ENCODE data around the gene DCAF12. TPM values are rescaled to one million over a fixed set of nuclear protein-coding genes. Genes with fewer than 3 reads are reported as not detected.
A peak's percentile ranks its signal among the peaks of the same experiment; 100 is the strongest.

DCAF12 gene
- total RNA-seq, 2 experiments from 2014 or later: 35.8 to 41.6 TPM

GRCh38 chr9:34114436-34114835, 12.1 kb downstream of the DCAF12 start:
- Mint-ChIP-seq H3K36me3 (peaks cover 30% of the 10 kb centered on the region), H3K4me1 (peaks cover 6% of the 10 kb centered on the region)
- POLR2A ChIA-PET: interaction anchor here (0.6 kb wide), 1 partner anchor 47 kb away, joined by 6 read pairs; no protein-coding TSS in a partner anchor

GRCh38 chr9:34106110-34106509, 20.4 kb downstream of the DCAF12 start:
- H3K9me3 Mint-ChIP-seq: no peaks in the 10 kb centered on the region
- H3K4me1 Mint-ChIP-seq: peaks cover 8% of the 10 kb centered on the region
- no peak overlapping the region for H3K27ac Mint-ChIP-seq
- POLR2A ChIA-PET: no interaction called here
- ATAC-seq (ENCODE audit: low read depth) (no peak), DNase-seq (no peak)
- no peaks in the 10 kb centered on the region for H3K27me3 Mint-ChIP-seq
- no peak overlapping the region for H3K4me3 Mint-ChIP-seq
- H3K36me3 Mint-ChIP-seq: peaks cover 31% of the 10 kb centered on the region

More at GRCh38 chr9:34114436-34114835, 12.1 kb downstream of the DCAF12 start:
- Mint-ChIP-seq H3K4me3 (no peak overlapping the region), H3K27me3 (no peaks in the 10 kb centered on the region), H3K9me3 (no peaks in the 10 kb centered on the region), H3K27ac (peak overlapping the region; percentile 31)
- no peak for DNase-seq
- no peak for ATAC-seq (ENCODE audit: low read depth)

GRCh38 chr9:34102796-34103195, 23.7 kb downstream of the DCAF12 start:
- no peak for ATAC-seq (ENCODE audit: low read depth)

GRCh38 chr9:34098307-34098706, 28.2 kb downstream of the DCAF12 start:
- DNase-seq: no peak
- Mint-ChIP-seq H3K9me3 (no peaks in the 10 kb centered on the region), H3K4me3 (no peak overlapping the region), H3K36me3 (peaks cover 7% of the 10 kb centered on the region), H3K27me3 (no peaks in the 10 kb centered on the region), H3K27ac (no peak overlapping the region), H3K4me1 (peaks cover 2% of the 10 kb centered on the region)
- POLR2A ChIA-PET: interaction anchor here (0.5 kb wide), 1 partner anchor 10 kb away, joined by 4 read pairs; no protein-coding TSS in a partner anchor
- no peak for ATAC-seq (ENCODE audit: low read depth)

More at GRCh38 chr9:34102796-34103195, 23.7 kb downstream of the DCAF12 start:
- peaks cover 3% of the 10 kb centered on the region for H3K4me1 Mint-ChIP-seq
- POLR2A ChIA-PET: no interaction called here
- H3K4me3 Mint-ChIP-seq: no peak overlapping the region
- no peak for DNase-seq
- no peak overlapping the region for H3K27ac Mint-ChIP-seq
- peaks cover 25% of the 10 kb centered on the region for H3K36me3 Mint-ChIP-seq
- H3K9me3 Mint-ChIP-seq: no peaks in the 10 kb centered on the region
- no peaks in the 10 kb centered on the region for H3K27me3 Mint-ChIP-seq

- Mint-ChIP-seq H3K9me3 (no peaks in the 10 kb centered on the region), H3K27ac (peak overlapping the region; percentile 51), H3K4me3 (no peak overlapping the region), H3K27me3 (no peaks in the 10 kb centered on the region), H3K36me3 (peaks cover 11% of the 10 kb centered on the region), H3K4me1 (peaks cover 6% of the 10 kb centered on the region)
- ATAC-seq (ENCODE audit: low read depth) (no peak), DNase-seq (no peak)
- POLR2A ChIA-PET: interaction anchor here (0.6 to 0.7 kb wide), 2 partner anchors 10 to 176 kb away, joined by 4 to 5 read pairs; no protein-coding TSS in a partner anchor
These were observed 28.6 kb downstream of the DCAF12 start for GRCh38 chr9:34097865-34098264.

- DNase-seq (no peak), ATAC-seq (ENCODE audit: low read depth) (no peak)
- H3K4me3 Mint-ChIP-seq: no peak overlapping the region
- POLR2A ChIA-PET: no interaction called here
- no peak overlapping the region for H3K27ac Mint-ChIP-seq
- H3K27me3 Mint-ChIP-seq: no peaks in the 10 kb centered on the region
- peaks cover 14% of the 10 kb centered on the region for H3K36me3 Mint-ChIP-seq
- H3K4me1 Mint-ChIP-seq: peaks cover 13% of the 10 kb centered on the region
- no peaks in the 10 kb centered on the region for H3K9me3 Mint-ChIP-seq
These were observed 29.7 kb downstream of the DCAF12 start for GRCh38 chr9:34096751-34097150.

GRCh38 chr9:34093578-34093977, 32.9 kb downstream of the DCAF12 start:
- H3K4me1 Mint-ChIP-seq: peaks cover 13% of the 10 kb centered on the region
- no peak for ATAC-seq (ENCODE audit: low read depth)

GRCh38 chr9:34089311-34089710, 37.2 kb downstream of the DCAF12 start:
- Mint-ChIP-seq H3K4me3 (no peak overlapping the region), H3K27me3 (no peaks in the 10 kb centered on the region), H3K36me3 (peaks cover 22% of the 10 kb centered on the region), H3K4me1 (peaks cover 15% of the 10 kb centered on the region), H3K9me3 (no peaks in the 10 kb centered on the region), H3K27ac (no peak overlapping the region)
- POLR2A ChIA-PET: no interaction called here
- no peak for ATAC-seq (ENCODE audit: low read depth)
- DNase-seq: no peak

More at GRCh38 chr9:34093578-34093977, 32.9 kb downstream of the DCAF12 start:
- Mint-ChIP-seq H3K27ac (no peak overlapping the region), H3K9me3 (no peaks in the 10 kb centered on the region), H3K4me3 (no peak overlapping the region), H3K27me3 (no peaks in the 10 kb centered on the region), H3K36me3 (peaks cover 20% of the 10 kb centered on the region)
- no peak for DNase-seq
- POLR2A ChIA-PET: no interaction called here

GRCh38 chr9:34087370-34087769, 39.1 kb downstream of the DCAF12 start:
- POLR2A ChIA-PET: no interaction called here
- ATAC-seq (ENCODE audit: low read depth): no peak
- H3K36me3 Mint-ChIP-seq: peaks cover 17% of the 10 kb centered on the region
- no peaks in the 10 kb centered on the region for H3K9me3 Mint-ChIP-seq
- no peak overlapping the region for H3K4me3 Mint-ChIP-seq
- H3K4me1 Mint-ChIP-seq: peaks cover 8% of the 10 kb centered on the region
- DNase-seq: no peak
- H3K27me3 Mint-ChIP-seq: no peaks in the 10 kb centered on the region
- peak overlapping the region; percentile 31 for H3K27ac Mint-ChIP-seq

- Mint-ChIP-seq H3K4me1 (peaks cover 3% of the 10 kb centered on the region), H3K36me3 (peaks cover 14% of the 10 kb centered on the region), H3K27me3 (no peaks in the 10 kb centered on the region), H3K27ac (no peak overlapping the region), H3K4me3 (no peak overlapping the region), H3K9me3 (no peaks in the 10 kb centered on the region)
- DNase-seq (no peak), ATAC-seq (ENCODE audit: low read depth) (no peak)
- POLR2A ChIA-PET: interaction anchor here (0.5 kb wide), 1 partner anchor 32 kb away, joined by 3 read pairs; no protein-coding TSS in a partner anchor
These were observed 39.6 kb downstream of the DCAF12 start for GRCh38 chr9:34086864-34087263.

- H3K27me3 Mint-ChIP-seq: no peaks in the 10 kb centered on the region
- ATAC-seq (ENCODE audit: low read depth) (peak; percentile 47), DNase-seq (no peak)
- H3K9me3 Mint-ChIP-seq: no peaks in the 10 kb centered on the region
- H3K27ac Mint-ChIP-seq: no peak overlapping the region
- H3K4me1 Mint-ChIP-seq: peaks cover 2% of the 10 kb centered on the region
- POLR2A ChIA-PET: interaction anchor here (0.5 kb wide), 1 partner anchor 33 kb away, joined by 3 read pairs; no protein-coding TSS in a partner anchor
- H3K36me3 Mint-ChIP-seq: peaks cover 12% of the 10 kb centered on the region
- no peak overlapping the region for H3K4me3 Mint-ChIP-seq
These were observed 40.7 kb downstream of the DCAF12 start for GRCh38 chr9:34085581-34086500.

GRCh38 chr9:34084562-34084961, 41.9 kb downstream of the DCAF12 start:
- POLR2A ChIA-PET: interaction anchor here (0.7 kb wide), 1 partner anchor 32 kb away, joined by 3 read pairs; no protein-coding TSS in a partner anchor
- Mint-ChIP-seq H3K27me3 (no peaks in the 10 kb centered on the region), H3K27ac (no peak overlapping the region), H3K9me3 (no peaks in the 10 kb centered on the region), H3K36me3 (peaks cover 7% of the 10 kb centered on the region), H3K4me3 (no peak overlapping the region), H3K4me1 (peaks cover 2% of the 10 kb centered on the region)
- DNase-seq: no peak
- ATAC-seq (ENCODE audit: low read depth): no peak

GRCh38 chr9:34079181-34079580, 47.3 kb downstream of the DCAF12 start:
- ATAC-seq (ENCODE audit: low read depth): no peak
- H3K4me1 Mint-ChIP-seq: peaks cover 1% of the 10 kb centered on the region
- H3K27me3 Mint-ChIP-seq: no peaks in the 10 kb centered on the region
- POLR2A ChIA-PET: no interaction called here
- no peaks in the 10 kb centered on the region for H3K9me3 Mint-ChIP-seq
- no peak overlapping the region for H3K4me3 Mint-ChIP-seq
- no peaks in the 10 kb centered on the region for H3K36me3 Mint-ChIP-seq
- no peak overlapping the region for H3K27ac Mint-ChIP-seq
- no peak for DNase-seq

All from activated naive CD8-positive, alpha-beta T cell treated with anti-CD3 and anti-CD28 coated beads, Interleukin-2, amount 10 ng/mL, durations not matched to agents 7 days and 5 days (primary cell).